SK-N-SH (cell line): ENCODE measurements around the gene TEX9. TPM values are rescaled to one million over a fixed set of nuclear protein-coding genes. Genes with fewer than 3 reads are reported as not detected.

Experiments
- CTCF ChIA-PET: fragments of 300-600, 350-600 bp; formaldehyde crosslinking; extraction: SDS; loops from one replicate; lab custom pipeline; 2021; lab: Yijun Ruan, JAX
- POLR2A ChIA-PET: fragments of 350-600 bp; sonication (Branson Sonifier 250); formaldehyde crosslinking; extraction: SDS; loops from one replicate; lab custom pipeline; 2020; ENCODE audit warnings: antibody characterized with exemption, inconsistent platforms; lab: Yijun Ruan, JAX
- DNase-seq: peaks from one replicate; pipeline ENCODE4 v3.0.0; 2012
- H2AFZ ChIP-seq: fragments of 200-600 bp; sonication (generic); 2 replicates; pipeline ENCODE4 v1.8.1; 2016; ENCODE audit warnings: antibody characterized with exemption, mild to moderate bottlenecking, low read depth
- H3F3A ChIP-seq: fragments of 200-600 bp; sonication (generic); replicated peaks from 2 replicates; pipeline ENCODE3; 2016; ENCODE audit warnings: antibody characterized with exemption, mild to moderate bottlenecking; ENCODE audit not compliant: insufficient read depth
- H3K27ac ChIP-seq, 2 experiments: fragments of 200-500 bp in 1 of 2; fragments of 200-600 bp in 1 of 2; sonication (Bioruptor generic) in 1 of 2; sonication (generic), shearing (Covaris generic) in 1 of 2; 2 replicates each; pipeline versions ENCODE4 v1.5.1 to v1.6.1; 2014 to 2016; ENCODE audit warnings: low read depth in 2 of 2, inconsistent platforms in 1 of 2, low read length in 1 of 2, mild to moderate bottlenecking in 1 of 2, mixed read lengths in 1 of 2
- H3K27me3 ChIP-seq: fragments of 200-600 bp; sonication (generic), shearing (Covaris generic); 2 replicates; pipeline ENCODE4 v1.6.1; 2016; ENCODE audit warnings: mixed run types; ENCODE audit not compliant: insufficient read depth
- H3K36me3 ChIP-seq, 2 experiments: fragments of 200-500 bp in 1 of 2; fragments of 200-600 bp in 1 of 2; sonication (Bioruptor generic) in 1 of 2; sonication (generic) in 1 of 2; replicated peaks in 1 of 2; 2 replicates each; pipeline versions ENCODE3 to v1.5.1; 2014 to 2016; ENCODE audit warnings: low read length in 1 of 2, mild to moderate bottlenecking in 1 of 2; ENCODE audit not compliant: insufficient read depth in 2 of 2, control insufficient read depth in 1 of 2
- H3K4me1 ChIP-seq, 2 experiments: fragments of 200-500 bp in 1 of 2; fragments of 200-600 bp in 1 of 2; sonication (Bioruptor generic) in 1 of 2; sonication (generic), shearing (Covaris generic) in 1 of 2; 2 replicates each; pipeline versions ENCODE4 v1.5.1 to v1.6.1; 2014 to 2016; ENCODE audit warnings: low read depth in 1 of 2, low read length in 1 of 2, mixed run types in 1 of 2; ENCODE audit not compliant: insufficient read depth in 2 of 2, control insufficient read depth in 1 of 2
- H3K4me2 ChIP-seq: fragments of 200-600 bp; sonication (generic), shearing (Covaris generic); 2 replicates; pipeline ENCODE4 v1.6.1; 2017; ENCODE audit warnings: mixed run types
- H3K4me3 ChIP-seq, 2 experiments: fragments of 200-500 bp in 1 of 2; fragments of 200-600 bp in 1 of 2; sonication (Bioruptor generic) in 1 of 2; sonication (generic), shearing (Covaris generic) in 1 of 2; 2 replicates each; pipeline versions ENCODE4 v1.5.1 to v1.8.1; 2014 to 2016; ENCODE audit warnings: low read depth in 2 of 2, inconsistent platforms in 1 of 2, low read length in 1 of 2, mild to moderate bottlenecking in 1 of 2, mixed read lengths in 1 of 2, moderate library complexity in 1 of 2
- H3K79me2 ChIP-seq: fragments of 200-600 bp; sonication (generic); 2 replicates; pipeline ENCODE4 v1.8.1; 2017; ENCODE audit warnings: mild to moderate bottlenecking; ENCODE audit not compliant: insufficient read depth
- H3K9ac ChIP-seq: fragments of 200-600 bp; sonication (generic); 2 replicates; pipeline ENCODE4 v1.6.1; 2017; ENCODE audit warnings: mixed run types
- H3K9me2 ChIP-seq: fragments of 200-600 bp; sonication (generic); 2 replicates; pipeline ENCODE4 v1.6.1; 2017; ENCODE audit warnings: mixed run types
- H3K9me3 ChIP-seq: fragments of 200-600 bp; sonication (generic); 2 replicates; pipeline ENCODE4 v1.6.1; 2017; ENCODE audit warnings: mixed run types, mild to moderate bottlenecking, moderate library complexity
- H4K20me1 ChIP-seq: fragments of 200-600 bp; sonication (generic); 2 replicates; pipeline ENCODE4 v1.6.1; 2017; ENCODE audit warnings: mild to moderate bottlenecking, mixed run types; ENCODE audit not compliant: insufficient read depth
- CHD2 ChIP-seq: fragments of 150-350 bp; IDR thresholded peaks from 2 replicates; pipeline ENCODE4 v1.6.1; 2018; ENCODE audit warnings: low read length; ENCODE audit not compliant: partially characterized antibody
- ELF1 ChIP-seq: IDR thresholded peaks from 2 replicates; pipeline ENCODE4 v1.4.0; 2012
- EP300 ChIP-seq, 2 experiments: IDR thresholded peaks; 2 replicates each; pipeline versions ENCODE4 v1.4.0 to v1.6.1; 2012; ENCODE audit warnings: borderline replicate concordance in 1 of 2, low read depth in 1 of 2, low read length in 1 of 2
- EZH2phosphoT487 ChIP-seq: fragments of 200-600 bp; sonication (generic); IDR thresholded peaks from 2 replicates; pipeline ENCODE4 v1.6.1; 2017; ENCODE audit warnings: low read depth, mixed run types, mild to moderate bottlenecking, antibody characterized with exemption, moderate library complexity, borderline replicate concordance
- FOSL2 ChIP-seq: IDR thresholded peaks from 2 replicates; pipeline ENCODE4 v1.4.0; 2012; ENCODE audit warnings: low read depth, mild to moderate bottlenecking, moderate library complexity, borderline replicate concordance
- GABPA ChIP-seq: IDR thresholded peaks from 2 replicates; pipeline ENCODE4 v1.4.0; 2012; ENCODE audit warnings: low read depth, mild to moderate bottlenecking
- GATA2 ChIP-seq: sonication (generic); formaldehyde crosslinking; IDR thresholded peaks from 2 replicates; pipeline ENCODE4 v1.5.0; 2020; ENCODE audit warnings: mild to moderate bottlenecking, missing genetic modification reagents
- RCOR1 ChIP-seq: fragments of 150-350 bp; IDR thresholded peaks from 2 replicates; pipeline ENCODE4 v1.6.1; 2017; ENCODE audit warnings: antibody characterized with exemption, low read length
- RXRA ChIP-seq: IDR thresholded peaks from 2 replicates; pipeline ENCODE4 v1.4.0; 2012; ENCODE audit warnings: low read depth, mild to moderate bottlenecking, borderline replicate concordance
- WGBS: methylation state at CpG from one replicate; pipeline ENCODE4 v1.1.6; 2017; ENCODE audit warnings: low lambda C conversion rate; 5-methylcytosine and 5-hydroxymethylcytosine counted together
- polyA plus RNA-seq, 3 experiments: library from polyadenylated mRNA; depleted of rRNA; stranded (reverse); fragments of >200 nt; gene quantifications; 2 replicates each; pipeline ENCODE4 v1.2.3, GENCODE V29; 2012
- TF ChIP-seq, protein P1 (sequence below): fragments of 150-350 bp; IDR thresholded peaks from 2 replicates; pipeline ENCODE4 v1.6.1; 2017; ENCODE audit warnings: antibody characterized with exemption, low read length, low read depth, borderline replicate concordance
- TF ChIP-seq, protein P2 (sequence below): IDR thresholded peaks from 2 replicates; pipeline ENCODE4 v1.4.0; 2012; ENCODE audit warnings: low read depth, borderline replicate concordance
- TF ChIP-seq, protein P3 (sequence below): fragments of 150-350 bp; IDR thresholded peaks from 2 replicates; pipeline ENCODE4 v1.6.1; 2016; ENCODE audit warnings: mild to moderate bottlenecking, low read depth, low read length
- TF ChIP-seq, protein P4 (sequence below): fragments of 200-600 bp; sonication (generic); IDR thresholded peaks from 2 replicates; pipeline ENCODE4 v1.6.1; 2017; ENCODE audit warnings: antibody characterized with exemption, mild to moderate bottlenecking, moderate library complexity
- TF ChIP-seq, protein P5 (sequence below): IDR thresholded peaks from 2 replicates; pipeline ENCODE4; 2012
- TF ChIP-seq, protein P6 (sequence below): IDR thresholded peaks from 2 replicates; pipeline ENCODE4 v1.4.0; 2012; ENCODE audit warnings: low read depth
- TF ChIP-seq, protein P7 (sequence below): IDR thresholded peaks from 2 replicates; pipeline ENCODE4 v1.4.0; 2012; ENCODE audit warnings: low read depth, borderline replicate concordance

TEX9 gene
- polyA plus RNA-seq, 1 of the 3 experiments (the other 2 are of a cell fraction): 1.9 TPM

DNA sequence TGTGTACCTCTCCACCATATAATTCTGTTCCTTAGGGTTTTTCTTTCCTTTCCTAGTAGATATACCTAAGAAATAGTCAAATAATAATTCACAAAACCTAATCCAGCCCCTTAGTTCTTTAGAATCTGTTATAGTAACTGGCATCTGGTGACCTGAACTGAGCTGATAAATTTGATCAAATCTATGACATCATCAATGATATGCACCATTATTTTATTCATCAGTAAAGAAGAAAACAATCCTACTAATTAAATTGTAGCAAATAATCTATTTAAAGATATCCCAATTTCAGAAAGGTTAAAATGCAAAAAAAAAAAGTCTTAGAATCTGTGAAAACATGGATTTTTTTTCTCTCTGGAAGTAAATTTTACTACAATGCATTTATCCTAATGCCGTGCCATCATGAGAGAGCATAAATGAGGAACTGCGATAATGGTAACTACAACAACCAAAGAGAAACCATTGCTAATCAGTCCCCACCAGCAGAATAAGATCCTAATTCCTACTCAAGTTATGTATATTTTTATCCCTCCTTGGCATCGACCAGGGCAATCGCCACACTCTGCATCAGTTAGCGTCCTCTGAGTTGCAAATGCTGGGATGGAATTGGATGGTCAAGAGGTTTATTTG, 106.3 kb downstream of the TEX9 start:
- Histone ChIP-seq H3K27me3 (no peaks in the 10 kb centered on the region), H3K36me3 (no peaks in the 10 kb centered on the region), H3K79me2 (no peaks in the 10 kb centered on the region), H3K4me3 (no peak overlapping the region), H3K4me2 (no peak overlapping the region), H2AFZ (no peak overlapping the region), H3F3A (no peaks in the 10 kb centered on the region), H3K9me2 (no peaks in the 10 kb centered on the region), H3K27ac (no peak overlapping the region)
- WGBS: 79% methylated on average over 5 of the region's 5 CpGs
- CTCF ChIA-PET: interaction anchor here (1.5 kb wide), 1 partner anchor 20 kb away, joined by 11 read pairs; no protein-coding TSS in a partner anchor
- no peak for DNase-seq
- POLR2A ChIA-PET: no interaction called here
- TF ChIP-seq, protein P1, sequence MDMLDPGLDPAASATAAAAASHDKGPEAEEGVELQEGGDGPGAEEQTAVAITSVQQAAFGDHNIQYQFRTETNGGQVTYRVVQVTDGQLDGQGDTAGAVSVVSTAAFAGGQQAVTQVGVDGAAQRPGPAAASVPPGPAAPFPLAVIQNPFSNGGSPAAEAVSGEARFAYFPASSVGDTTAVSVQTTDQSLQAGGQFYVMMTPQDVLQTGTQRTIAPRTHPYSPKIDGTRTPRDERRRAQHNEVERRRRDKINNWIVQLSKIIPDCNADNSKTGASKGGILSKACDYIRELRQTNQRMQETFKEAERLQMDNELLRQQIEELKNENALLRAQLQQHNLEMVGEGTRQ: no peak
- TF ChIP-seq ELF1: no peak
- TF ChIP-seq, protein P2, sequence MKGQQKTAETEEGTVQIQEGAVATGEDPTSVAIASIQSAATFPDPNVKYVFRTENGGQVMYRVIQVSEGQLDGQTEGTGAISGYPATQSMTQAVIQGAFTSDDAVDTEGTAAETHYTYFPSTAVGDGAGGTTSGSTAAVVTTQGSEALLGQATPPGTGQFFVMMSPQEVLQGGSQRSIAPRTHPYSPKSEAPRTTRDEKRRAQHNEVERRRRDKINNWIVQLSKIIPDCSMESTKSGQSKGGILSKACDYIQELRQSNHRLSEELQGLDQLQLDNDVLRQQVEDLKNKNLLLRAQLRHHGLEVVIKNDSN: no peak
- TF ChIP-seq, protein P3, sequence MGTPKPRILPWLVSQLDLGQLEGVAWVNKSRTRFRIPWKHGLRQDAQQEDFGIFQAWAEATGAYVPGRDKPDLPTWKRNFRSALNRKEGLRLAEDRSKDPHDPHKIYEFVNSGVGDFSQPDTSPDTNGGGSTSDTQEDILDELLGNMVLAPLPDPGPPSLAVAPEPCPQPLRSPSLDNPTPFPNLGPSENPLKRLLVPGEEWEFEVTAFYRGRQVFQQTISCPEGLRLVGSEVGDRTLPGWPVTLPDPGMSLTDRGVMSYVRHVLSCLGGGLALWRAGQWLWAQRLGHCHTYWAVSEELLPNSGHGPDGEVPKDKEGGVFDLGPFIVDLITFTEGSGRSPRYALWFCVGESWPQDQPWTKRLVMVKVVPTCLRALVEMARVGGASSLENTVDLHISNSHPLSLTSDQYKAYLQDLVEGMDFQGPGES: no peak
- TF ChIP-seq, all 33 proteins: peak for 0
- peaks cover 0 to 12% of the 10 kb centered on the region in 2 experiments; a peak in 2 of 4 replicates for H3K4me1 ChIP-seq
- no peaks in the 10 kb centered on the region for H3K9me3 ChIP-seq
- H3K9ac ChIP-seq: no peak overlapping the region
- no peaks in the 10 kb centered on the region for H4K20me1 ChIP-seq

DNA sequence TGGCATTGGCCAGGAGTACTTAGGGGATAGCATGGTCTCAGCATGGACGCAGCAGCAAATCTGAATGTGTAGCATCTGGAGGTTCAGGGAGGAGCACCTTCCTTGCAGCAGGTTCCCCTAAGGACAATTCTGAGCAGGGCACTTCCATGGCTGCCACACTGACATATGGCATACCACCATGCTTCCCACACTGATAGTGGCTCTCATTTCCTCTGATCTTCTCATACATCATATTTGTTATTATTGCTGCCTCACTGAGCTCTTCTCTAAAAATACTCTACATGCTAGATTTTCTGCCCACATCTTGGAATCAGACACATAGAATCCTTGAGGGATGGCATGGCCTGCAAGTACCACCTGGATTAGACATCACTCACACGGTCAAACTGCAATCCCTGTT, 107.1 kb downstream of the TEX9 start:
- H3K27ac ChIP-seq: peak overlapping the region in 1 of 2 experiments; percentile 16; a peak in 1 of 4 replicates
- no peak overlapping the region for H2AFZ ChIP-seq
- no peaks in the 10 kb centered on the region for H3K79me2 ChIP-seq
- no peaks in the 10 kb centered on the region for H3K27me3 ChIP-seq
- H3K36me3 ChIP-seq: no peaks in the 10 kb centered on the region
- ChIA-PET POLR2A (no interaction called here), CTCF (interaction anchor here (1.5 kb wide), 1 partner anchor 19 kb away, joined by 11 read pairs; no protein-coding TSS in a partner anchor)
- H3K4me2 ChIP-seq: no peak overlapping the region
- DNase-seq: no peak
- 66% methylated on average over 2 of the region's 2 CpGs for WGBS
- no peak overlapping the region for H3K9ac ChIP-seq
- no peaks in the 10 kb centered on the region for H4K20me1 ChIP-seq
- no peak overlapping the region for H3K4me3 ChIP-seq
- H3K9me2 ChIP-seq: no peaks in the 10 kb centered on the region
- H3F3A ChIP-seq: no peaks in the 10 kb centered on the region
- no peaks in the 10 kb centered on the region for H3K9me3 ChIP-seq
- peaks cover 0 to 12% of the 10 kb centered on the region in 2 experiments; a peak in 2 of 4 replicates for H3K4me1 ChIP-seq
- TF ChIP-seq CHD2: no peak
- TF ChIP-seq FOSL2: no peak
- TF ChIP-seq, protein P2: no peak
- TF ChIP-seq, protein P4, sequence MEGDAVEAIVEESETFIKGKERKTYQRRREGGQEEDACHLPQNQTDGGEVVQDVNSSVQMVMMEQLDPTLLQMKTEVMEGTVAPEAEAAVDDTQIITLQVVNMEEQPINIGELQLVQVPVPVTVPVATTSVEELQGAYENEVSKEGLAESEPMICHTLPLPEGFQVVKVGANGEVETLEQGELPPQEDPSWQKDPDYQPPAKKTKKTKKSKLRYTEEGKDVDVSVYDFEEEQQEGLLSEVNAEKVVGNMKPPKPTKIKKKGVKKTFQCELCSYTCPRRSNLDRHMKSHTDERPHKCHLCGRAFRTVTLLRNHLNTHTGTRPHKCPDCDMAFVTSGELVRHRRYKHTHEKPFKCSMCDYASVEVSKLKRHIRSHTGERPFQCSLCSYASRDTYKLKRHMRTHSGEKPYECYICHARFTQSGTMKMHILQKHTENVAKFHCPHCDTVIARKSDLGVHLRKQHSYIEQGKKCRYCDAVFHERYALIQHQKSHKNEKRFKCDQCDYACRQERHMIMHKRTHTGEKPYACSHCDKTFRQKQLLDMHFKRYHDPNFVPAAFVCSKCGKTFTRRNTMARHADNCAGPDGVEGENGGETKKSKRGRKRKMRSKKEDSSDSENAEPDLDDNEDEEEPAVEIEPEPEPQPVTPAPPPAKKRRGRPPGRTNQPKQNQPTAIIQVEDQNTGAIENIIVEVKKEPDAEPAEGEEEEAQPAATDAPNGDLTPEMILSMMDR: no peak
- TF ChIP-seq, protein P5, sequence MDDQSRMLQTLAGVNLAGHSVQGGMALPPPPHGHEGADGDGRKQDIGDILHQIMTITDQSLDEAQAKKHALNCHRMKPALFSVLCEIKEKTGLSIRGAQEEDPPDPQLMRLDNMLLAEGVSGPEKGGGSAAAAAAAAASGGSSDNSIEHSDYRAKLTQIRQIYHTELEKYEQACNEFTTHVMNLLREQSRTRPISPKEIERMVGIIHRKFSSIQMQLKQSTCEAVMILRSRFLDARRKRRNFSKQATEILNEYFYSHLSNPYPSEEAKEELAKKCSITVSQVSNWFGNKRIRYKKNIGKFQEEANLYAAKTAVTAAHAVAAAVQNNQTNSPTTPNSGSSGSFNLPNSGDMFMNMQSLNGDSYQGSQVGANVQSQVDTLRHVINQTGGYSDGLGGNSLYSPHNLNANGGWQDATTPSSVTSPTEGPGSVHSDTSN: no peak
- no peak for TF ChIP-seq RCOR1
- TF ChIP-seq EP300 (IDR thresholded peaks at IDR 0.05; ENCODE audit: borderline replicate concordance in 1 of 2, low read depth in 1 of 2, low read length in 1 of 2): no peak
- no peak for TF ChIP-seq EZH2phosphoT487
- TF ChIP-seq GATA2 (CRISPR knock-in tag): no peak
- TF ChIP-seq RXRA: no peak
- TF ChIP-seq, protein P6, sequence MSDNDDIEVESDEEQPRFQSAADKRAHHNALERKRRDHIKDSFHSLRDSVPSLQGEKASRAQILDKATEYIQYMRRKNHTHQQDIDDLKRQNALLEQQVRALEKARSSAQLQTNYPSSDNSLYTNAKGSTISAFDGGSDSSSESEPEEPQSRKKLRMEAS: no peak
- TF ChIP-seq GABPA: no peak
- TF ChIP-seq, protein P7, sequence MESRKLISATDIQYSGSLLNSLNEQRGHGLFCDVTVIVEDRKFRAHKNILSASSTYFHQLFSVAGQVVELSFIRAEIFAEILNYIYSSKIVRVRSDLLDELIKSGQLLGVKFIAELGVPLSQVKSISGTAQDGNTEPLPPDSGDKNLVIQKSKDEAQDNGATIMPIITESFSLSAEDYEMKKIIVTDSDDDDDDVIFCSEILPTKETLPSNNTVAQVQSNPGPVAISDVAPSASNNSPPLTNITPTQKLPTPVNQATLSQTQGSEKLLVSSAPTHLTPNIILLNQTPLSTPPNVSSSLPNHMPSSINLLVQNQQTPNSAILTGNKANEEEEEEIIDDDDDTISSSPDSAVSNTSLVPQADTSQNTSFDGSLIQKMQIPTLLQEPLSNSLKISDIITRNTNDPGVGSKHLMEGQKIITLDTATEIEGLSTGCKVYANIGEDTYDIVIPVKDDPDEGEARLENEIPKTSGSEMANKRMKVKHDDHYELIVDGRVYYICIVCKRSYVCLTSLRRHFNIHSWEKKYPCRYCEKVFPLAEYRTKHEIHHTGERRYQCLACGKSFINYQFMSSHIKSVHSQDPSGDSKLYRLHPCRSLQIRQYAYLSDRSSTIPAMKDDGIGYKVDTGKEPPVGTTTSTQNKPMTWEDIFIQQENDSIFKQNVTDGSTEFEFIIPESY: no peak
